ENCODE results near the gene KCNH4. TPM values are rescaled to one million over a fixed set of nuclear protein-coding genes. Genes with fewer than 3 reads are reported as not detected.
"Not testable (repeated sequence)": the region's sequence is repeated elsewhere in the genome, so short reads cannot be mapped to it uniquely, and the experiment has no call there.

Gene KCNH4
- total RNA-seq, 1 donor from 2014 or later: not detected

DNA sequence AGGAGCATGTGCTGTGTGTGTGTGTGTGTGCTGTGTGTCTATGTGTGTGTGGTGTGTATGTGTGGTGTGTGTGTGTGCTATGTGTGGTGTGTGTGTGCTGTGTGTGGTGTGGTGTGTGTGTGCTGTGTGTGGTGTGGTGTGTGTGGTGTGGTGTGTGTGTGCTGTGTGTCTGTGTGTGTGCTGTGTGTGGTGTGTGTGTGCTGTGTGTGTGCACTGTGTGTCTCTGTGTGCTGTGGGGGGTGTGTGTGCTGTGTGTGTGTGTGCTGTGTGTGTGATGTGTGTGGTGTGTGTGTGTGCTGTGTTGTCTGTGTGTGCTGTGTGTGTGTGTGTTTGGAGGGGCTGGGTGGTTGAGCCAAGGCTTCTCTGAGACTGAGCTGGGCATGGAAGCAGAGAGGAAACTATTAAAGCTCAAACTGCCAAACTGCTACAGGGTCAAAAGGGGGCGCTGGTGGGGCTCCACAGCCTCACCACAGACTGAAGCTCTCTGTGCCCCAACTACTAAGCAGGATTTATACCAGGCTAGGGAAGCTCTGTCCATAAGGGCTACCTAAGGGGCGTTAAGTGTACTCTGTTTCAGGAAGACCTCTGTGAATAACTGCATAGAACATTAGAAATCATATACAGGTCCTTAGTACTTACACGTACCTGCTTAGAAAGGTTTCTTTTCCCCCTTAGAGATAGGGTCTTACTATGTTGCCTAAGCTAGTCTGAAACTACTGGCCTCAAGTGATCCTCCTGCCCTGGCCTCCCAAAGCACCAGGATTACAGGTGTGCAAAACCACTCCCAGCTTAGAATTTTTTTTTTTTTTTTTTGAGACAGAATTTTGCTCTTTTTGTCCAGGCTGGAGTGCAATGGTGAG, 41.2 kb upstream of the KCNH4 start:
- no peaks in the 10 kb centered on the region for H3K36me3 ChIP-seq (ENCODE audit: control insufficient read depth, insufficient read depth, low read length)
- H3K4me3 ChIP-seq (ENCODE audit: low read depth, low read length): no peak overlapping the region
- TF ChIP-seq, protein P1, sequence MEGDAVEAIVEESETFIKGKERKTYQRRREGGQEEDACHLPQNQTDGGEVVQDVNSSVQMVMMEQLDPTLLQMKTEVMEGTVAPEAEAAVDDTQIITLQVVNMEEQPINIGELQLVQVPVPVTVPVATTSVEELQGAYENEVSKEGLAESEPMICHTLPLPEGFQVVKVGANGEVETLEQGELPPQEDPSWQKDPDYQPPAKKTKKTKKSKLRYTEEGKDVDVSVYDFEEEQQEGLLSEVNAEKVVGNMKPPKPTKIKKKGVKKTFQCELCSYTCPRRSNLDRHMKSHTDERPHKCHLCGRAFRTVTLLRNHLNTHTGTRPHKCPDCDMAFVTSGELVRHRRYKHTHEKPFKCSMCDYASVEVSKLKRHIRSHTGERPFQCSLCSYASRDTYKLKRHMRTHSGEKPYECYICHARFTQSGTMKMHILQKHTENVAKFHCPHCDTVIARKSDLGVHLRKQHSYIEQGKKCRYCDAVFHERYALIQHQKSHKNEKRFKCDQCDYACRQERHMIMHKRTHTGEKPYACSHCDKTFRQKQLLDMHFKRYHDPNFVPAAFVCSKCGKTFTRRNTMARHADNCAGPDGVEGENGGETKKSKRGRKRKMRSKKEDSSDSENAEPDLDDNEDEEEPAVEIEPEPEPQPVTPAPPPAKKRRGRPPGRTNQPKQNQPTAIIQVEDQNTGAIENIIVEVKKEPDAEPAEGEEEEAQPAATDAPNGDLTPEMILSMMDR (IDR thresholded peaks at IDR 0.05; ENCODE audit: insufficient read depth, low read length, poor library complexity, severe bottlenecking): peak; percentile 79
- no peak for DNase-seq (ENCODE audit: low read depth)
- H3K27me3 ChIP-seq (ENCODE audit: control insufficient read depth, insufficient read depth, low read length): no peaks in the 10 kb centered on the region

DNA sequence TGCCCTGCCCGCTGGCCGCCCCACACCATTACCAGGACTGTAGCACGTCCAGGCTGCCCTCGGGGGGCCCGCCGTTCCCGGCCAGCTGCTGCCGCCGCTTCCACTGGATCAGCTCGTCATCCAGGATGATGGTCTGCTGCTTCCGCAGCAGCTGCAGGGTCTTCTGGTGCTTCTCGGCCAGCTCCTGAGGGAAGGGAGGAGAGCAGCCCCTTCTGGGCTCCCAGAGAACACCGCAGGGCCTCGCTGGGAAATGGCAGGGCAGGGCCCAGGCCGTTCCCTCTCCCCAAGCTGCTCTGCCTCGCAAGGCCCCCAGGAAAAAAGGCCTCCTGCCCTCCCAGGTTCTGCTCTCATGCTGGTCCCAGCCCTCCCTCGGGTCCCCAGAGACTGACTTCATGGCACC, 38.3 kb upstream of the KCNH4 start:
- not testable (repeated sequence) for H3K27me3 ChIP-seq (ENCODE audit: control insufficient read depth, insufficient read depth, low read length); DNase-seq (ENCODE audit: low read depth); H3K36me3 ChIP-seq (ENCODE audit: control insufficient read depth, insufficient read depth, low read length); H3K4me3 ChIP-seq (ENCODE audit: low read depth, low read length)

DNA sequence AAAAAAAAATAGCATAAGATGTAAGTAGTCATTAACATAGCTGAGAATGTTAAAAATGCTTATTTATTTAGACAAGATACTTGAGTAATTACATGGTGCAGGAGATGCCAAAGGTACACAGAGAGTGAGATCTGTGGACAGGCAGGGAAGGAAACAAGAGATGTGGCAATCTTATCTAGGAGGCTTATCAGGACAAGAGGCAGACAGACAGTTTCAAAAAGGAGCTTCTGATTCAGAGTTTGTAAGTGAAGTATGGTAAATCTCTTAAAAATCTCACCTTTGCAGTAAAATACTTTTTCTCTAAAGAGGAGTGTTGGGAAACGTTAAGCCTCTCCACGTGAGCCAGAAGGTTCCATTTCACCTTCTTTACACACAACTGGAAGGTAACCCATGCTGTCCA, 33.2 kb upstream of the KCNH4 start:
- Histone ChIP-seq H3K4me3 (ENCODE audit: low read depth, low read length) (no peak overlapping the region), H3K27me3 (ENCODE audit: control insufficient read depth, insufficient read depth, low read length) (no peaks in the 10 kb centered on the region), H3K36me3 (ENCODE audit: control insufficient read depth, insufficient read depth, low read length) (no peaks in the 10 kb centered on the region)
- TF ChIP-seq, protein P1 (IDR thresholded peaks at IDR 0.05; ENCODE audit: insufficient read depth, low read length, poor library complexity, severe bottlenecking): no peak
- no peak for DNase-seq (ENCODE audit: low read depth)

DNA sequence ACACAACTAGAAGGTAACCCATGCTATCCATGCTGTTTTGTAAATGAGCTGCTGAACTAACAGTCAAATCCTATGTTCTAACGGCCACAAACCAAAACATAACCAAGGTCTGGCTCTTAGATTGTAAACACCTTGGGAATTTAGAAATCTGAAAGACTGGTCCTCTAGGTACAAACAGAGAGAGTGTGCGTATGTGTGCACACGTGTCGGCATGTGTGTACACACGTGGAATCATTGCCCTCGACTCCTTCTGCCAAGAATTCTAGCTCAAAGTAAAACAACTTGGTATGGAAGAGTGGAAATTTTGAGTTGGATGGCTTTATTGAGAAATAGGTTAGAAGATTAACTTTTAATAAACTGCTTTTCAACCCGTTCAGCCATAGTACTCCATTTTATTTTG, 31.4 kb upstream of the KCNH4 start:
- H3K36me3 ChIP-seq (ENCODE audit: control insufficient read depth, insufficient read depth, low read length): no peaks in the 10 kb centered on the region
- H3K4me3 ChIP-seq (ENCODE audit: low read depth, low read length): no peak overlapping the region
- no peaks in the 10 kb centered on the region for H3K27me3 ChIP-seq (ENCODE audit: control insufficient read depth, insufficient read depth, low read length)
- no peak for DNase-seq (ENCODE audit: low read depth)
- TF ChIP-seq, protein P1 (IDR thresholded peaks at IDR 0.05; ENCODE audit: insufficient read depth, low read length, poor library complexity, severe bottlenecking): no peak

DNA sequence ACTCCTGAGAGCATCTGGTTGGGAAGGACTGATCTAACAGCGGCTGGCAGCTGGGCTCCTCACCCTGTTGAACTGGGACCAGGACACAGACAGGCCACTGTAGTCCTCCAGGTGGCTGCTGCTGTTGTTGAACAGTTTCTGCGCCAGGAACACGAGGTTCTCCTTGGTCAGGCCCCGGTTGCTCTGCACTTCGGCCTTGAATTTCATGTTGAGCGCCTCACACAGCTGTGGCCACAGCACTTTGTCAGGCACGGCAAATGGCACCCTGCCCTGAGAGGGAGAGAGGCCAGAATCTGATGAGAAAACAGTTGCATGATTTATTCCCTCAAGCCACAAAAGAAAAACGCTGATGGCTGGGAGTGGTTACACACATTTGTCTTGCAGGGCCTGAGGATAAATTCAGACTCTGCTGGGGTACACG, 31.0 kb upstream of the KCNH4 start:
- H3K27me3 ChIP-seq (ENCODE audit: control insufficient read depth, insufficient read depth, low read length); H3K36me3 ChIP-seq (ENCODE audit: control insufficient read depth, insufficient read depth, low read length); DNase-seq (ENCODE audit: low read depth); H3K4me3 ChIP-seq (ENCODE audit: low read depth, low read length): not testable (repeated sequence)

DNA sequence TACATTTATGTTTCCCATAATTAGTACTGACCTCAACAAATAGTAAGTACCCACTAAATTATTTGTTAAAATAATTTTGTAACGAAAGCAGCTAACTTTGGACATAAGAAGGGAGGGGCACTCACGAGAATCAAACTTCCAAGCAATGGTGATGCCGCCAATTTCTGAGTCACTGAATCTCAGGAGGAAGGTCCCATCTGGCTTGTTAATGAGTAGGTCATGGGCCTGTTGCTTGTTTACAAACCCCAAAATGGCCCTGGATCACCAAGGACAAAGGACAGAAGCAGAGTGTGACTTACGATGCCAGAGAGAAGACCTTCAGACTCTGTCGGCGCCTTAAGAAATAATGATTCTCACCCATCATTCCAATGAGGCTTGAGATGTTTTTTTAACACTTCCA, 29.1 kb upstream of the KCNH4 start:
- Histone ChIP-seq H3K27me3 (ENCODE audit: control insufficient read depth, insufficient read depth, low read length) (no peaks in the 10 kb centered on the region), H3K4me3 (ENCODE audit: low read depth, low read length) (no peak overlapping the region), H3K36me3 (ENCODE audit: control insufficient read depth, insufficient read depth, low read length) (no peaks in the 10 kb centered on the region)
- TF ChIP-seq, protein P1 (IDR thresholded peaks at IDR 0.05; ENCODE audit: insufficient read depth, low read length, poor library complexity, severe bottlenecking): no peak
- no peak for DNase-seq (ENCODE audit: low read depth)

DNA sequence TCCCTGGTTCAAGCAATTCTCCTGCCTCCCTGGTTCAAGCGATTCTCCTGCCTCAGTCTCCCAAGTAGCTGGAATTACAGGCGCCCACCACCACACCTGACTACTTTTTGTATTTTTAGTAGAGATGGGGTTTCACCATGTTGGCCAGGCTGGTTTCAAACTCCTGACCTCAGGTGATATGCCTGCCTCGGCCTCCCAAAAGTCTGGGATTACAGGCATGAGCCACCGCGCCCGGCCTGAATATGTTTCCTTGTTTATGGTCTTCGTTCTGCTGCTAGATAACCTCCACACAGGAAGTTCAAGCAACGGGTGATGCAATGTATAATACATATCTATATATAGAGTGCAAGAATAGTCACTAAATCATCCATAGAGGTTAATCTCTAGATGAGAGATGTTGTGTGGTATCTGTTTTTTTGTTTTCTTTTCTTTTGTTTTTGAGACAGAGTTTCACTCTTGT, 25.2 kb upstream of the KCNH4 start:
- H3K36me3 ChIP-seq (ENCODE audit: control insufficient read depth, insufficient read depth, low read length); DNase-seq (ENCODE audit: low read depth); H3K4me3 ChIP-seq (ENCODE audit: low read depth, low read length); H3K27me3 ChIP-seq (ENCODE audit: control insufficient read depth, insufficient read depth, low read length): not testable (repeated sequence)

All from kidney epithelial cell (primary cell).